DND-41 (cell line): ENCODE data around the gene MAP3K5.
"Not testable (repeated sequence)": the region's sequence is repeated elsewhere in the genome, so short reads cannot be mapped to it uniquely, and the experiment has no call there.

Experiments
- ATAC-seq: fragments of 200-7000 bp; cut with Tn5 transposase; 3 replicates; pipeline ENCODE4 v1.9.1; 2021; ENCODE audit warnings: low read depth; ENCODE audit not compliant: insufficient read depth
- DNase-seq: peaks from one replicate; pipeline ENCODE4 v3.0.0-alpha.2; 2020
- H2AFZ ChIP-seq: 2 replicates; pipeline ENCODE4 v1.6.0; 2012; ENCODE audit warnings: low read depth, low read length
- H3K27ac ChIP-seq: 2 replicates; pipeline ENCODE4 v1.5.1; 2012; ENCODE audit warnings: low read length, inconsistent platforms
- H3K27me3 ChIP-seq: fragments of 200-600 bp; sonication (generic); 2 replicates; pipeline ENCODE4 v1.6.0; 2012; ENCODE audit warnings: low read length, mild to moderate bottlenecking, inconsistent platforms; ENCODE audit not compliant: insufficient read depth, poor library complexity
- H3K36me3 ChIP-seq: 2 replicates; pipeline ENCODE4 v1.5.1; 2012; ENCODE audit warnings: low read length, inconsistent platforms; ENCODE audit not compliant: insufficient read depth
- H3K4me1 ChIP-seq: 2 replicates; pipeline ENCODE4 v1.5.1; 2012; ENCODE audit warnings: mild to moderate bottlenecking, low read length; ENCODE audit not compliant: insufficient read depth
- H3K4me2 ChIP-seq: 2 replicates; pipeline ENCODE4 v1.6.0; 2012; ENCODE audit warnings: mild to moderate bottlenecking, moderate library complexity, low read length, inconsistent platforms; ENCODE audit not compliant: insufficient read depth
- H3K4me3 ChIP-seq, 2 experiments: fragments of 200-600 bp in 1 of 2; shearing (Covaris generic) in 1 of 2; 2 replicates each; pipeline ENCODE4 v1.5.1; 2012 to 2016; ENCODE audit warnings: inconsistent platforms in 2 of 2, low read length in 2 of 2, mild to moderate bottlenecking in 2 of 2, low read depth in 1 of 2, moderate library complexity in 1 of 2
- H3K79me2 ChIP-seq: 2 replicates; pipeline ENCODE4 v1.6.0; 2012; ENCODE audit warnings: low read length, inconsistent platforms; ENCODE audit not compliant: insufficient read depth
- H3K9ac ChIP-seq: 2 replicates; pipeline ENCODE4 v1.6.0; 2012; ENCODE audit warnings: low read depth, mild to moderate bottlenecking, inconsistent platforms, low read length, moderate library complexity
- H3K9me3 ChIP-seq: 2 replicates; pipeline ENCODE4 v1.5.1; 2012; ENCODE audit warnings: low read length, moderate library complexity, mild to moderate bottlenecking, inconsistent platforms; ENCODE audit not compliant: insufficient read depth, severe bottlenecking
- H4K20me1 ChIP-seq: 2 replicates; pipeline ENCODE4 v1.6.0; 2012; ENCODE audit warnings: low read length; ENCODE audit not compliant: insufficient read depth
- EZH2 ChIP-seq: IDR thresholded peaks from 3 replicates; pipeline ENCODE4 v1.6.1; 2012; ENCODE audit warnings: borderline replicate concordance, low read depth, mild to moderate bottlenecking, moderate library complexity, low read length, inconsistent platforms; ENCODE audit not compliant: severe bottlenecking
- TF ChIP-seq, protein P1 (sequence below): IDR thresholded peaks from 2 replicates; pipeline ENCODE4 v1.5.1; 2012; ENCODE audit warnings: borderline replicate concordance, low read length, moderate library complexity, mild to moderate bottlenecking; ENCODE audit not compliant: poor library complexity, severe bottlenecking; ENCODE audit errors: extremely low read depth

The MAP3K5 gene

GRCh38 chr6:136791296-136792094 is 782 bp downstream of the MAP3K5 start:
- H2AFZ ChIP-seq: no peak overlapping the region
- no peak for TF ChIP-seq EZH2
- TF ChIP-seq, protein P1, sequence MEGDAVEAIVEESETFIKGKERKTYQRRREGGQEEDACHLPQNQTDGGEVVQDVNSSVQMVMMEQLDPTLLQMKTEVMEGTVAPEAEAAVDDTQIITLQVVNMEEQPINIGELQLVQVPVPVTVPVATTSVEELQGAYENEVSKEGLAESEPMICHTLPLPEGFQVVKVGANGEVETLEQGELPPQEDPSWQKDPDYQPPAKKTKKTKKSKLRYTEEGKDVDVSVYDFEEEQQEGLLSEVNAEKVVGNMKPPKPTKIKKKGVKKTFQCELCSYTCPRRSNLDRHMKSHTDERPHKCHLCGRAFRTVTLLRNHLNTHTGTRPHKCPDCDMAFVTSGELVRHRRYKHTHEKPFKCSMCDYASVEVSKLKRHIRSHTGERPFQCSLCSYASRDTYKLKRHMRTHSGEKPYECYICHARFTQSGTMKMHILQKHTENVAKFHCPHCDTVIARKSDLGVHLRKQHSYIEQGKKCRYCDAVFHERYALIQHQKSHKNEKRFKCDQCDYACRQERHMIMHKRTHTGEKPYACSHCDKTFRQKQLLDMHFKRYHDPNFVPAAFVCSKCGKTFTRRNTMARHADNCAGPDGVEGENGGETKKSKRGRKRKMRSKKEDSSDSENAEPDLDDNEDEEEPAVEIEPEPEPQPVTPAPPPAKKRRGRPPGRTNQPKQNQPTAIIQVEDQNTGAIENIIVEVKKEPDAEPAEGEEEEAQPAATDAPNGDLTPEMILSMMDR: no peak
- ATAC-seq (no peak), DNase-seq (no peak)
- H3K27me3 ChIP-seq: peaks cover 9% of the 10 kb centered on the region
- no peaks in the 10 kb centered on the region for H3K79me2 ChIP-seq
- peaks cover 7% of the 10 kb centered on the region for H3K4me1 ChIP-seq
- H4K20me1 ChIP-seq: no peaks in the 10 kb centered on the region
- H3K4me3 ChIP-seq: no peak overlapping the region
- H3K36me3 ChIP-seq: no peaks in the 10 kb centered on the region
- no peak overlapping the region for H3K9ac ChIP-seq
- no peak overlapping the region for H3K27ac ChIP-seq
- no peaks in the 10 kb centered on the region for H3K9me3 ChIP-seq
- H3K4me2 ChIP-seq: no peak overlapping the region; the same call in 1 of the 2 replicates

GRCh38 chr6:136790411-136791295 is 1.6 kb downstream of the MAP3K5 start:
- peaks cover 7% of the 10 kb centered on the region for H3K4me1 ChIP-seq

GRCh38 chr6:136789440-136789839 is 2.8 kb downstream of the MAP3K5 start:
- not testable (repeated sequence) for H3K4me2 ChIP-seq, H3K36me3 ChIP-seq, H3K4me1 ChIP-seq, H3K27me3 ChIP-seq, H3K9me3 ChIP-seq, H3K9ac ChIP-seq, H2AFZ ChIP-seq, ATAC-seq, H3K27ac ChIP-seq, H3K79me2 ChIP-seq, H4K20me1 ChIP-seq, H3K4me3 ChIP-seq, DNase-seq

More at GRCh38 chr6:136790411-136791295, 1.6 kb downstream of the MAP3K5 start:
- TF ChIP-seq EZH2: no peak
- TF ChIP-seq, protein P1: no peak
- H3K4me2 ChIP-seq: no peak overlapping the region
- no peak overlapping the region for H2AFZ ChIP-seq
- H4K20me1 ChIP-seq: no peaks in the 10 kb centered on the region
- no peak overlapping the region for H3K27ac ChIP-seq
- H3K79me2 ChIP-seq: no peaks in the 10 kb centered on the region
- peaks cover 9% of the 10 kb centered on the region for H3K27me3 ChIP-seq
- DNase-seq: no peak
- no peak overlapping the region for H3K4me3 ChIP-seq
- no peaks in the 10 kb centered on the region for H3K36me3 ChIP-seq
- no peak overlapping the region for H3K9ac ChIP-seq
- ATAC-seq: no peak
- no peaks in the 10 kb centered on the region for H3K9me3 ChIP-seq
